GM19468 (cell line): ENCODE measurements around the gene ZNF529.

ENCODE experiments used
- ATAC-seq: cut with Tn5 transposase; IDR thresholded peaks from one replicate; pipeline ENCODE4 v1.9.1; 2021; ENCODE audit warnings: mild to moderate bottlenecking, moderate library complexity, moderate number of reproducible peaks; ENCODE audit not compliant: unreplicated experiment; ENCODE audit errors: extremely low read depth

ZNF529 gene

DNA sequence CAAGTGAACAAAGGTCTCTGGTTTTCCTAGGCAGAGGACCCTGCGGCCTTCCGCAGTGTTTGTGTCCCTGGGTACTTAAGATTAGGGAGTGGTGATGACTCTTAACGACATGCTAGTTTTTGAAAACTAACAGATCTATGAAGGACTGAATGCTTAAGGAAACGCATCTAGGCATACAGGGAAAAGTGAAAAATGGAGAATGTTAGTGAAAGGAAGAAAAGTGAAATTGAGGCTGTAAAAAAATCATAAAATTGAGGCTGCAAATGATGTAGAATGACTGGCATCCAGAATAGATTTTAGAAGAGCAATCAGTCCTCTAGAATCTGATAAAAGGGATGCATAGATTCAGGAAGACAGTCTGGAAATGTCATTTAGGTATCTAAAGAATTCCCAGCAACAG is 48.5 kb downstream of the ZNF529 start:
- ATAC-seq = no peak

DNA sequence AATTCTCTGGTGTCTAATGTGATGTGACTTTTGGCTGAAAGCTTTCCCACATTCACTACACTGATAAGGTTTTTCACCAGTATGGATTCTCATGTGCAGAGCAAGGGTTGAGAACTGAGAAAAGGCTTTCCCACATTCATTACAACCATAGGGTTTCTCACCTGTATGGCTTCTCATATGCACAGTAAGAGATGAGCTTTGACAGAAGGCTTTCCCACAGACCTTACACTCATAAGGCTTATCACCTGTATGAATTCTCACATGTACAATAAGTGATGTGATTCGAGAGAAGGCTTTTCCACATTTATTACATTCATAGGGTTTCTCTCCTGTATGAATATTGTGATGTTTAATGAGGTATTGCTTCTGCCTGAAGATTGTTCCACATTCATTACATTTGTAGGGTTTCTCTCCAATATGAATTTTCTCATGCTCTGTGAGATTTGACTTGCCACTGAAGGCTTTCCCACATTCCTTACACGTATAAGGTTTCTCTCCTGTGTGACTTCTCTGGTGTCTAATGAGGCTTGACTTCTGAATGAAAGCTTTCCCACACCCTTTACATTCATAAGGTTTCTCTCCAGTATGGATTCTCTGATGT is 59.0 kb downstream of the ZNF529 start:
- no peak for ATAC-seq

DNA sequence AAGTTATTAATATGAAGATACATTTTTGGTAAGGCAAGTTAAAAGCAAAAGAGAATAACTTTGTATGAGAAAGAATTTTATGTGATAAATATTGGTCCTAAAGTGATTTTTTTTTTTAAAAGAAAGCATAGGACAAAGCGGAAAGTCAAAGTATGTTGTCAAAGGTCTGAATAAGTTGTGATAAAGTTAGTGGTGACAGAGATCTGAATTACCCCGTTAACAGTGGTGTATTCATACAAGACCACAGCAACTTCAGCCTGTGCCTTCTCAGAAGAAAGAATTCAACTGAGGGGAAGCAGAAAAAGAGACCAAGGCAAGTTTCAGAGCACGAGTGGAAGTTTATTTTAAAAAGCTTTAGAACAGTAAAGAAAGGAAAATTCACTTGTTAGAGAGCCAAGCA is 64.8 kb downstream of the ZNF529 start:
- ATAC-seq = no peak

DNA sequence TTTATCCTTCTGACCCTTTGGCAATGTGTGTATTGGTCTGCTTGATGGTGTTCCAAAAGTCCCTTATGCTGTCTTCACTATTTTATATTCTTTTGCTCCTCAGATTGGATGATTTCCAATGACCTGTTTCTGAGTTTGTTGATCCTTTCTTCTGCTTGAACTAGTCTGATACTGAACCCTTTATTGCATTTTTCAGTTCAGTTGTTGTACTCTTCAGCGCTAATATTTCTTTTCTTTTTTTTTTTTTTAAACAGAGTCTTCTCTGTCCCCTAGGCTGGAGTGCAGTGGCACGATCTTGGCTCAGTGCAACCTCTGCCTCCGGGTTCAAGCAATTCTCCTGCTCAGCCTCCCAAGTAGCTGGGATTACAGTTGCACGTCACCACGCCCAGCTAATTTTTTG is 71.1 kb downstream of the ZNF529 start:
- ATAC-seq = no peak

DNA sequence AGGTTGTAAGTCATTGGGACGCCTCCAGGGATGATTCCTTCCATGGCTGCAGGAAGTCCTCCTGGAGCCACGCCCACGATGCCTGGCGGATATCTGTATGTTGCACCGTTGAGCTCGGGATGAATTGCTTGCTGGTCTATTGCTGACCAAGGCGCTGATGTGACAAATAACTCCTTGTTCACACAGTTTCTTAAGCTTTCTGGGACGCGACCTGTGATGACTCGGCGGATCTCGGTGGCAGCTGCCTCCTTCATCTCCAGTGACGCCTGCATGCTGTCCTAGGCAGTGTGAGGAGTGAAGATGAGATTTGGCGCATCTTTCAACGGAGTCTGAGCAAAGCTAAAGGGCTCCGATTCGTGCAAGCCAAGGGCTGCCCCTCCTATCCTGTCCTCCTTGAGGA is 76.1 kb downstream of the ZNF529 start:
- ATAC-seq = no peak
